Measurements from ENCODE around the gene ZHX3. TPM values are rescaled to one million over a fixed set of nuclear protein-coding genes. Genes with fewer than 3 reads are reported as not detected.
A peak's percentile ranks its signal among the peaks of the same experiment; 100 is the strongest.

ZHX3 gene
- total and polyA plus RNA-seq, 2 of the 13 experiments (the other 11 are each of a cell fraction or from before 2014, with no cell fraction given), result 8.4 to 11.7 TPM

- TF ChIP-seq ZBTB10 (CRISPR knock-in tag; IDR thresholded peaks at IDR 0.05; ENCODE audit: borderline replicate concordance), result peak; percentile 87
- TF ChIP-seq ZNF160 (CRISPR knock-in tag; IDR thresholded peaks at IDR 0.05), result no peak; the same call in 1 of the 2 replicates
- TF ChIP-seq JUND (CRISPR knock-in tag; IDR thresholded peaks at IDR 0.05), result no peak
- no peak for TF ChIP-seq PCBP2 (optimal IDR thresholded peaks at IDR 0.05; ENCODE audit: low read depth, low read length, poor library complexity, severe bottlenecking)
- 0 out of 2 replicates have a peak, but pooled peaks have one; percentile 7 for TF ChIP-seq CBFB (CRISPR knock-in tag; IDR thresholded peaks at IDR 0.05)
- peak; percentile 79; the same call in 1 of the 2 replicates for TF ChIP-seq ZZZ3 (CRISPR knock-in tag; IDR thresholded peaks at IDR 0.05; ENCODE audit: borderline replicate concordance)
- 0 out of 2 replicates have a peak, but pooled peaks have one; percentile 53 for TF ChIP-seq RELA (CRISPR knock-in tag; IDR thresholded peaks at IDR 0.05)
- TF ChIP-seq ZNF512B (CRISPR knock-in tag; IDR thresholded peaks at IDR 0.05; ENCODE audit: borderline replicate concordance), result no peak
- TF ChIP-seq ZNF660 (CRISPR knock-in tag; IDR thresholded peaks at IDR 0.05; ENCODE audit: borderline replicate concordance, low read depth), result no peak
- 0 out of 2 replicates have a peak, but pooled peaks have one; percentile 63 for TF ChIP-seq CSRNP1 (CRISPR knock-in tag; IDR thresholded peaks at IDR 0.05)
- TF ChIP-seq ZNF547 (CRISPR knock-in tag; IDR thresholded peaks at IDR 0.05), result peak; percentile 46; the same call in 1 of the 2 replicates
- TF ChIP-seq DRAP1 (CRISPR knock-in tag; IDR thresholded peaks at IDR 0.05), result peak; percentile 54
- no peak for TF ChIP-seq TMF1 (CRISPR knock-in tag; IDR thresholded peaks at IDR 0.05; ENCODE audit: low read depth)
- peak; percentile 23; the same call in 1 of the 2 replicates for TF ChIP-seq ZNF451 (CRISPR knock-in tag; IDR thresholded peaks at IDR 0.05)
- no peak; the same call in 1 of the 2 replicates for TF ChIP-seq MED13 (CRISPR knock-in tag; IDR thresholded peaks at IDR 0.05)
- TF ChIP-seq KLF15 (CRISPR knock-in tag; IDR thresholded peaks at IDR 0.05; ENCODE audit: borderline replicate concordance), result 0 out of 2 replicates have a peak, but pooled peaks have one; percentile 42
- TF ChIP-seq ZNF792 (CRISPR knock-in tag; IDR thresholded peaks at IDR 0.05), result no peak
- TF ChIP-seq KDM5A (IDR thresholded peaks at IDR 0.05; ENCODE audit: borderline replicate concordance, low read length), result peak; percentile 13; the same call in 1 of the 2 replicates
Observed at GRCh38 chr20:41137614-41138474, 179.7 kb downstream of the ZHX3 start (continued).
